Fibroblast of lung (primary cell): ENCODE measurements around the gene SLC22A7. TPM values are rescaled to one million over a fixed set of nuclear protein-coding genes. Genes with fewer than 3 reads are reported as not detected.

Experiments used
- DNase-seq, 2 donors: peaks; one replicate each; pipeline versions ENCODE4 v3.0.0 to v3.0.0-alpha.2; 2010; ENCODE audit warnings: low read depth in 2 of 2
- H2AFZ ChIP-seq: 2 replicates; pipeline ENCODE4 v1.5.1; 2012; ENCODE audit warnings: low read length, control low read depth, inconsistent platforms
- H3K27ac ChIP-seq: 2 replicates; pipeline ENCODE4 v1.5.1; 2011; ENCODE audit warnings: low read length, control low read depth; ENCODE audit not compliant: insufficient read depth
- H3K27me3 ChIP-seq: 2 replicates; pipeline ENCODE4 v1.5.1; 2011; ENCODE audit warnings: mild to moderate bottlenecking, low read length; ENCODE audit not compliant: control insufficient read depth, insufficient read depth
- H3K36me3 ChIP-seq: 2 replicates; pipeline ENCODE4 v1.5.1; 2011; ENCODE audit warnings: low read length; ENCODE audit not compliant: control insufficient read depth, insufficient read depth
- H3K4me1 ChIP-seq: 2 replicates; pipeline ENCODE4 v1.5.1; 2011; ENCODE audit warnings: low read length; ENCODE audit not compliant: control insufficient read depth, insufficient read depth; ENCODE audit errors: extremely low read depth
- H3K4me2 ChIP-seq: 2 replicates; pipeline ENCODE4 v1.5.1; 2011; ENCODE audit warnings: low read length, control low read depth; ENCODE audit not compliant: insufficient read depth; ENCODE audit errors: extremely low read depth
- H3K4me3 ChIP-seq, 4 experiments: fragments of 200-600 bp in 1 of 4; sonication (generic) in 1 of 4; replicated peaks in 1 of 4; 2 replicates each; pipeline ENCODE4 v1.5.1; 2011 to 2016; ENCODE audit warnings: low read length in 4 of 4, low read depth in 3 of 4, mild to moderate bottlenecking in 3 of 4, control low read depth in 2 of 4, inconsistent platforms in 1 of 4, mixed read lengths in 1 of 4; ENCODE audit not compliant: insufficient read depth in 1 of 4; ENCODE audit errors: control extremely low read depth in 1 of 4
- H3K79me2 ChIP-seq: 2 replicates; pipeline ENCODE4 v1.5.1; 2012; ENCODE audit warnings: mild to moderate bottlenecking, low read length, inconsistent platforms; ENCODE audit not compliant: control insufficient read depth, insufficient read depth
- H3K9ac ChIP-seq: 2 replicates; pipeline ENCODE4 v1.5.1; 2011; ENCODE audit warnings: mild to moderate bottlenecking, low read length, control low read depth; ENCODE audit not compliant: insufficient read depth
- H3K9me3 ChIP-seq: 2 replicates; pipeline ENCODE4 v1.5.1; 2012; ENCODE audit warnings: low read depth, low read length; ENCODE audit not compliant: control insufficient read depth, insufficient read depth
- H4K20me1 ChIP-seq: 2 replicates; pipeline ENCODE4 v1.5.1; 2011; ENCODE audit warnings: low read length; ENCODE audit not compliant: control insufficient read depth, insufficient read depth; ENCODE audit errors: extremely low read depth
- EZH2 ChIP-seq: IDR thresholded peaks from 2 replicates; pipeline ENCODE4 v1.5.1; 2012; ENCODE audit warnings: low read length, control low read depth, mild to moderate bottlenecking; ENCODE audit errors: missing control alignments
- polyA plus RNA-seq, 2 donors: library from polyadenylated mRNA; depleted of rRNA in 1 of 2; stranded (reverse) in 1 of 2; unstranded in 1 of 2; fragments of >200 nt; gene quantifications; 2 replicates each; pipeline ENCODE4 v1.2.1, GENCODE V29; 2011 to 2012; ENCODE audit warnings: missing spikeins in 1 of 2
- total RNA-seq: library from RNA; depleted of rRNA; stranded (reverse); fragments of >200 nt; gene quantifications from 2 replicates; pipeline ENCODE4 v1.2.1, GENCODE V29; 2014
- TF ChIP-seq, protein P1 (sequence below), 2 donors: IDR thresholded peaks in 1 of 2; conservative IDR thresholded peaks in 1 of 2; 1 replicate in 1 of 2; 2 replicates in 1 of 2; pipeline ENCODE4 v1.5.1; 2011 to 2012; ENCODE audit warnings: low read length in 2 of 2, control low read depth in 1 of 2, inconsistent platforms in 1 of 2, low read depth in 1 of 2, mild to moderate bottlenecking in 1 of 2

The SLC22A7 gene
- total and polyA plus RNA-seq, 2 donors (not counting 1 experiment from before 2014, with no cell fraction given): not detected

DNA sequence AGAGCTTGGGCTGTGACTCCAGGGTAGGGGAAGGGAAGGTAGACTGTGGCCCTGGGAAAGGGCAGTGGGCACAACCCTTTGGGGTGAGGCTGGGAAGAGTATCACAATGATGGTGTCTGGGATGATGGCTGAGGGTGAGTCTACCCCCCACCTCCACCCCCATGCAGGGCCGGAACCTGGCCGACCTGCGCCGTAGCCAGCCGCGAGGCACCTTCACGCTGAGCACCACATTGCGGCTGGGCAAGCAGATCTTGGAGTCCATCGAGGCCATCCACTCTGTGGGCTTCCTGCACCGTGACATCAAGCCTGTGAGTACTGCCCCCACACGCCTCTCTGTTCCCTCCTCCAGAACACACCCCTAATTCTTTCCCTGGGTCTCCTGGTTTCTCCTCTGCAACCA, 44.7 kb upstream of the SLC22A7 start:
- Histone ChIP-seq H3K27ac (no peak overlapping the region), H3K27me3 (peaks cover 23% of the 10 kb centered on the region), H3K79me2 (no peaks in the 10 kb centered on the region), H3K4me2 (no peak overlapping the region), H3K9me3 (no peaks in the 10 kb centered on the region), H3K4me1 (no peaks in the 10 kb centered on the region), H3K4me3 (no peak overlapping the region), H4K20me1 (no peaks in the 10 kb centered on the region), H3K9ac (no peak overlapping the region), H3K36me3 (no peaks in the 10 kb centered on the region), H2AFZ (no peak overlapping the region)
- no peak for TF ChIP-seq EZH2
- TF ChIP-seq, protein P1, sequence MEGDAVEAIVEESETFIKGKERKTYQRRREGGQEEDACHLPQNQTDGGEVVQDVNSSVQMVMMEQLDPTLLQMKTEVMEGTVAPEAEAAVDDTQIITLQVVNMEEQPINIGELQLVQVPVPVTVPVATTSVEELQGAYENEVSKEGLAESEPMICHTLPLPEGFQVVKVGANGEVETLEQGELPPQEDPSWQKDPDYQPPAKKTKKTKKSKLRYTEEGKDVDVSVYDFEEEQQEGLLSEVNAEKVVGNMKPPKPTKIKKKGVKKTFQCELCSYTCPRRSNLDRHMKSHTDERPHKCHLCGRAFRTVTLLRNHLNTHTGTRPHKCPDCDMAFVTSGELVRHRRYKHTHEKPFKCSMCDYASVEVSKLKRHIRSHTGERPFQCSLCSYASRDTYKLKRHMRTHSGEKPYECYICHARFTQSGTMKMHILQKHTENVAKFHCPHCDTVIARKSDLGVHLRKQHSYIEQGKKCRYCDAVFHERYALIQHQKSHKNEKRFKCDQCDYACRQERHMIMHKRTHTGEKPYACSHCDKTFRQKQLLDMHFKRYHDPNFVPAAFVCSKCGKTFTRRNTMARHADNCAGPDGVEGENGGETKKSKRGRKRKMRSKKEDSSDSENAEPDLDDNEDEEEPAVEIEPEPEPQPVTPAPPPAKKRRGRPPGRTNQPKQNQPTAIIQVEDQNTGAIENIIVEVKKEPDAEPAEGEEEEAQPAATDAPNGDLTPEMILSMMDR (conservative IDR thresholded peaks at IDR 0.05 in 1 of 2, IDR thresholded peaks at IDR 0.05 in 1 of 2; ENCODE audit: low read depth in 1 of 2, low read length in 2 of 2): no peak
- DNase-seq: no peak

DNA sequence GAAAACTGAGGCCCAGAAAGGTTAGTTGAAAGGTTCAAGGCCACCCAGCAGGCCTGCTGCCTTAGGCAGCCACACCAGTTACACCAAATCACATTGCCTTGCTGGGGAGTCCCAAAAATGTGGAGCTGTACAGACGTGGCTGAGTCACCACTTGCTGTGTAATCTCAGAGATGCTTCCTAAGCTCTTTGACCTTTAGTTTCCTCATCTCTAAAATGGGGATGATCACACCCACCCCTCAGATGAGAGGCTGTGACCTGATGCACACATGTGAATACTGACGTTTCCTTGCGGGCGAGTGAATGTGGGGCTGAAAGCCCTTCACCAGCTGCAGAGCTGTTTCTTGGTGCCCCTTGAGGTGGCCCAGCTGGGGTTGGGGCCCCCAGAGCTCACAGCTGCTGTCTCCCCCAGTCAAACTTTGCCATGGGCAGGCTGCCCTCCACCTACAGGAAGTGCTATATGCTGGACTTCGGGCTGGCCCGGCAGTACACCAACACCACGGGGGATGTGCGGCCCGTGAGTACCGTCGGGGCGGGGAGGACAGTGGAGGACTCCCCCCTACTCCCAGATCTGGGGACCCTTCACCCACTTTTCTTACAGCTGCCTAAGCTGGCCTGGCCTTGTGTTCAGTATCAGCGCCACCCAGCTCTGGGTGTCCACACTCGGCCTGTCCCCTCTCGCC, 43.8 kb upstream of the SLC22A7 start:
- Histone ChIP-seq H3K79me2 (no peaks in the 10 kb centered on the region), H2AFZ (no peak overlapping the region), H4K20me1 (no peaks in the 10 kb centered on the region), H3K27me3 (peaks cover 21% of the 10 kb centered on the region), H3K9me3 (no peaks in the 10 kb centered on the region), H3K4me1 (no peaks in the 10 kb centered on the region), H3K9ac (no peak overlapping the region), H3K4me2 (no peak overlapping the region), H3K4me3 (no peak overlapping the region), H3K27ac (no peak overlapping the region), H3K36me3 (no peaks in the 10 kb centered on the region)
- DNase-seq: peak in 1 of 2 donors; percentile 9
- no peak for TF ChIP-seq EZH2
- TF ChIP-seq, protein P1 (conservative IDR thresholded peaks at IDR 0.05 in 1 of 2, IDR thresholded peaks at IDR 0.05 in 1 of 2; ENCODE audit: low read depth in 1 of 2, low read length in 2 of 2): no peak

DNA sequence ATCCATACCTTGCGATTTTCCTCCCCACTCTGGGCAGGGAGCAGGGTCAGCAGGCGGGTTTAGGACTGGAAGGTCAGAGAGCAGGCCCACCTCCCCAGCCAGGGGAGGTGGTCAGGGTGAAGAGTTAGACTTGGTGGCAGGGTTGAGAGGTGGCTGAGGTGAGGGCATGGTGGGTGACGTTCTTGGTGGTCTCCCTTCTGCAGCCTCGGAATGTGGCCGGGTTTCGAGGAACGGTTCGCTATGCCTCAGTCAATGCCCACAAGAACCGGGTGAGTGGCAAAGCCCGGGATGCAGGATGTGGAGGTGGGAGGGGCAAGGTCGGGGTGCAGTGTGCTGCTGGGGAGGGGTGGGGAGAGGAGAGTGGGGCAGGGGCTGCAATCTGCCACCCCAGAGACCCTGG, 43.2 kb upstream of the SLC22A7 start:
- Histone ChIP-seq H2AFZ (no peak overlapping the region), H3K4me3 (no peak overlapping the region), H3K36me3 (no peaks in the 10 kb centered on the region), H3K4me1 (no peaks in the 10 kb centered on the region), H3K4me2 (no peak overlapping the region), H3K9me3 (no peaks in the 10 kb centered on the region), H3K9ac (no peak overlapping the region), H3K27ac (no peak overlapping the region), H3K27me3 (peaks cover 19% of the 10 kb centered on the region), H4K20me1 (no peaks in the 10 kb centered on the region), H3K79me2 (no peaks in the 10 kb centered on the region)
- no peak for TF ChIP-seq EZH2
- TF ChIP-seq, protein P1 (conservative IDR thresholded peaks at IDR 0.05 in 1 of 2, IDR thresholded peaks at IDR 0.05 in 1 of 2; ENCODE audit: low read depth in 1 of 2, low read length in 2 of 2): no peak
- DNase-seq: no peak
